ENCODE measurements around the gene EPSTI1.
"Not testable (repeated sequence)": the region's sequence is repeated elsewhere in the genome, so short reads cannot be mapped to it uniquely, and the experiment has no call there.

The EPSTI1 gene

GRCh38 chr13:42864952-42865767 is 126.9 kb downstream of the EPSTI1 start:
- no peak for DNase-seq (ENCODE audit: insufficient read length, low spot score)
- FAIRE-seq, result no peak

DNA sequence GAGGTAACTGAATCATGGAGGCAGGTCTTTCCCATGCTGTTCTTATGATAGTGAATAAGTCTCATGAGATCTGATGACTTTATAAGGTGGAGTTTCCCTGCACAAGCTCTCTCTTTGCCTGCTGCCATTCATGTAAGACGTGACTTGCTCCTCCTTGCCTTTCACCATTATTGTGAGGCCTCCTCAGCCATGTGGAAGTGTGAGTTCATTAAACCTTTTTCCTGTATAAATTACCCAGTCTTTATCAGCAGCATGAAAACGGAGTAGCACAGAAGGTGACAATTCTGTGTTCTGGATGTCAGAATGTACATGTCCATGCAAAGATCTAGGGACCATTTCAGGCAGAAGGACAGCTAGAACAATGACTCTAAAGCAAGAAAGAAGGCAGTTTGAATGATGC is 129.7 kb downstream of the EPSTI1 start:
- FAIRE-seq; DNase-seq (ENCODE audit: insufficient read length, low spot score): not testable (repeated sequence)

DNA sequence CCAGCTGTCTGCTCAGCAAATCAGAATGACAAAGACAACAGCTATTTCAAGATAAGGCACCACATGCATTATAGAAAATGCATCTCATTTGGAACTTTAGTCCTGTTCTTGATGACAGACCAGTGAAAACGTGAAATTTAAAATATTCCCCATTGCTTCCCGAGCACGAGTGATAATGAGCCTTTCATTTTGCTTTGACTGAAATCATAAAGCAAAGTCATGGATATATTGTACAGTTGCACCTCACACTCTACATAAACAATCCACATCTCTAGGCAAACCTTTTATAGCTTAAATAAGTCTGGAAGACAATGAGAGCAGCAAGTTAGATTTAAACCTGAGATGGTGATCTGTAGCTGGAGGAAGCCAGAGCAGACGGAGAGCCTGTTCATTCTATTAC is 131.6 kb downstream of the EPSTI1 start:
- FAIRE-seq, result no peak
- DNase-seq (ENCODE audit: insufficient read length, low spot score), result no peak

DNA sequence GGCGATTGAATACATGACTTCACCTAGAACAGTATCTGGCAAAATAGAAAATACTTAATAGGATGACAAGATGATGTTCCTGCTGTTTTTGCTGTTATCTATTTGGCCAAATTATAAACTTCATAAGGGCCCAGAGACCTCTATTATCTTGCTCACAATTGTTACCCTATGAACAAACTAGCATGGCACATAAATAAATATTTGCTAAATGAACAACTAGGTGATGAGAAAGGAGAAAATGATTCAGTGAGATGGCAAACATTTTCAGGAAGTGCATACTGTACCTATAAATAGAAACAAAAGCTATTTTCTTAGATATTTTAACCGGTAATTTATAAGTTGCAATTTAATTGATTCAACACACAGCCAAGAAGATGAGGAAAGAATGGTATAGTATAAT is 132.3 kb downstream of the EPSTI1 start:
- no peak for FAIRE-seq
- DNase-seq (ENCODE audit: insufficient read length, low spot score), result no peak

- no peak for FAIRE-seq
- DNase-seq (ENCODE audit: insufficient read length, low spot score), result no peak
Observed at GRCh38 chr13:42855410-42855809, 136.6 kb downstream of the EPSTI1 start.

DNA sequence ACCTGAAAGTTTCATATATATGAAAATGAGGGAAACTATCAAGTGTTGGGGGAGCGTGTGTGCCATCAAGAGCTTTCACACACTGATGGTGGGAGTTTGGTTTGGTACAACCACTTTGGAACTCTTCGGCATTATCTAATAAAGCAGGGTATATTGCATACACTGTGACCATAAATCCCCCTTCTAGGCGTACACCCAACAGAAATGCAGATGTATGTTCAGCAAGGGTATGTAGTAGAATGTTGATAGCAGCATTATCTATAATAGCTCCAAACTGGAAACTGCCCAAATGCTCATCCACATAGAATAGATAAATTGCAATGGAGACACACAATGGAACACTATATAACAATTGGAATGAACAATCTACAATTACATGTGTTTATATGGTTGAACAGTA is 139.9 kb downstream of the EPSTI1 start:
- DNase-seq (ENCODE audit: insufficient read length, low spot score) (no peak), FAIRE-seq (no peak)

DNA sequence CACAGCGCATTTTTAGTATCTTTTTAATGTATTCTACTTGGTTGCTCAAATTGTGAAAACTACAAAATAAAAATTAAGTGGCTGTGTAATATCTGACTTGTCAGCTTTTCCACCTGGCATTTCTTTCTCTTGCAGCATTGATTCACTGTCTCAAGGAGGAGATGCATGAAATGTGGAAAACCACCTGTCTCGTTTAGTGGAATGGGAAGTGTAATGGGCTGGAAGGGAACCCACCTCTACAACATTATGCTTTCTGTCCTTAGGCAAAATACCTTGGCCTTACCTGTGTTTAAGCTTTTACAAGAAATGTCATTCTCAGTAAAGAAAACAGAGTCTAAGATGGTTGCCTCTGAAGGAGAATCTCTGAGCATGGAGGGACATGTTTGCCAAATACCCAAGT is 142.8 kb downstream of the EPSTI1 start:
- peak; percentile 4 for FAIRE-seq
- no peak for DNase-seq (ENCODE audit: insufficient read length, low spot score)

DNA sequence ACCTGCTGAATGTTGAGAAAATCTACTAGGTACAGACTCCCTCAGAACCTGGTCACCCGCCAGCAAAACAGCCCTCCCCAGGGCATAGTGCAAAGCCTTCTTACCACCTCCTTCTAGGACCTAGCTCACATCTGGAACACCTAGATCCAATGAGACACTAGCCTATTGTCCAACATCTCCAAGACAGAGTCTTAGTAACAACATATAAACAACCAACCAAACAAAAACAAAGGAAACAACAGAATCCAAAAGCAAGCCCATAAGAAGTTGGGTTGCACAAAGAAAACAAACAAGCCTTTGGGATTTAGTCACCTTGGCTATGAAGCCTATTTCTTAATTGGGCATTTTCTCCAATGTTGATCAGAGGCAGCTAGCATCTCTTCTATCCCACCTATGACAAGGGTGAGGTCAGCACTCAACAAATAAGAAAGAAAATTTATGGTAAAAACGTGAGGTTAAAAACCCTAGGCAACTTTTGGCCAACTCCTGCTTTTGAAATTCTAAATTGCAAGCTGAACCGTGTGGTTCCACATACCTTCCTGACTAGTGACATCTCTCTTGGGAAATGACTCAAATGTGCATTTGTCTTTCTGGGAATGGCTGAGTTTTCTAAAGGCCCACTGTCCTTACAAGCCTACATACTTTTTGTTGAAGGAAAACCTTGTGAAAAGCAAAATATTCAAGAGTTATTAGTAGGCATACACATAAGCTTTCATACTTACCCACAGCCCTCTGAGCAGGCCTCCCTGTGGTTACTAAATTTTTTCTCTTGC is 144.0 kb downstream of the EPSTI1 start:
- no peak for FAIRE-seq

GRCh38 chr13:42836930-42837690 is 154.9 kb downstream of the EPSTI1 start:
- FAIRE-seq, result no peak
- DNase-seq (ENCODE audit: insufficient read length, low spot score), result no peak

More for the DNA sequence above, 144.0 kb downstream of the EPSTI1 start:
- DNase-seq (ENCODE audit: insufficient read length, low spot score), result no peak
